ENCODE data around the gene DPM2. TPM values are rescaled to one million over a fixed set of nuclear protein-coding genes. Genes with fewer than 3 reads are reported as not detected.

Gene DPM2
- total and polyA plus RNA-seq, 2 of the 4 experiments (the other 2 are of a cell fraction), result 10.8 to 60.6 TPM

- Histone ChIP-seq H3K18ac (ENCODE audit: low read depth, low read length) (peak overlapping the region; percentile 42; the same call in 1 of the 2 replicates), H3K4me1 (ENCODE audit: control insufficient read depth, insufficient read depth, low read length) (peaks cover 23% of the 10 kb centered on the region), H3K14ac (replicated peaks; ENCODE audit: low read depth, low read length) (no peak overlapping the region), H2AK5ac (ENCODE audit: low read depth, low read length) (peak overlapping the region; percentile 29; the same call in 1 of the 2 replicates), H3K9ac (ENCODE audit: low read depth, low read length) (no peak overlapping the region), H4K20me1 (ENCODE audit: insufficient read depth, low read length) (no peaks in the 10 kb centered on the region), H3K9me1 (ENCODE audit: insufficient read depth, low read length) (peaks cover 12% of the 10 kb centered on the region), H3K36me3 (ENCODE audit: control insufficient read depth, insufficient read depth, low read length) (peaks cover 5% of the 10 kb centered on the region), H4K5ac (ENCODE audit: low read depth, low read length) (peak overlapping the region; percentile 64), H2BK15ac (ENCODE audit: low read depth, low read length) (no peak overlapping the region), H3K56ac (ENCODE audit: extremely low read depth, insufficient read depth, low read length) (no peak overlapping the region), H4K8ac (ENCODE audit: low read depth in 2 of 2, low read length in 2 of 2) (peak overlapping the region; percentile 0 to 6; a peak in 2 of 4 replicates), H3K79me1 (ENCODE audit: low read depth in 1 of 2, low read length in 2 of 2) (peaks cover 6 to 10% of the 10 kb centered on the region in 2 experiments; a peak in 2 of 4 replicates), H2BK120ac (ENCODE audit: low read depth, low read length) (no peak overlapping the region; the same call in 1 of the 2 replicates), H2AFZ (replicated peaks; ENCODE audit: low read length, poor library complexity) (peak overlapping the region; percentile 16), H3K27ac (ENCODE audit: insufficient read depth, low read length) (no peak overlapping the region), H3K4me3 (ENCODE audit: insufficient read depth, low read depth, low read length) (no peak overlapping the region), H2BK5ac (ENCODE audit: low read depth, low read length, poor library complexity, severe bottlenecking) (no peak overlapping the region), H2AK9ac (replicated peaks; ENCODE audit: low read depth, low read length, poor library complexity) (no peak overlapping the region), H3K4me2 (ENCODE audit: low read depth, low read length) (no peak overlapping the region), H4K91ac (ENCODE audit: insufficient read depth, low read depth, low read length) (peak overlapping the region; percentile 13; the same call in 1 of the 2 replicates), H3K4ac (ENCODE audit: low read depth, low read length) (peak overlapping the region; percentile 24; the same call in 1 of the 2 replicates), H3K9me3 (ENCODE audit: control insufficient read depth, insufficient read depth, low read length) (no peaks in the 10 kb centered on the region), H3K23ac (ENCODE audit: low read depth, low read length) (no peak overlapping the region), H2BK20ac (ENCODE audit: low read depth, low read length) (no peak overlapping the region), H3K27me3 (ENCODE audit: control insufficient read depth, insufficient read depth, low read length) (no peaks in the 10 kb centered on the region)
- no peak for ATAC-seq (ENCODE audit: low read depth)
- BruUV-seq (replicated peaks), result no TSS peak
- 69% methylated on average over 2 of the region's 17 CpGs; no CpG with 5 or more reads in 1 of the 2 experiments for WGBS, 2 experiments (ENCODE audit: extremely low coverage in 2 of 2, insufficient read length in 1 of 2)
- POLR2A ChIA-PET (ENCODE audit: unreplicated experiment), result no interaction called here
- no peak for DNase-seq
- intact Hi-C loops (cut with micrococcal nuclease), result no loop called here
- CTCF ChIA-PET, result interaction anchor here (1.1 kb wide), 1 partner anchor 34 kb away, joined by 4 read pairs; no protein-coding TSS in a partner anchor
- dilution Hi-C loops (cut with HindIII; ENCODE audit: low sequenced_read_pairs, unreplicated experiment), result no loop called here
- in situ Hi-C loops (cut with MboI; ENCODE audit: low sequenced_read_pairs), result no loop called here
- TF ChIP-seq MAFK (IDR thresholded peaks at IDR 0.05; ENCODE audit: low read depth, low read length) (no peak), RCOR1 (IDR thresholded peaks at IDR 0.05; ENCODE audit: insufficient replicate concordance, low read length) (no peak), FOS (IDR thresholded peaks at IDR 0.05; ENCODE audit: low read depth, low read length) (no peak), CHD1 (IDR thresholded peaks at IDR 0.05; ENCODE audit: low read depth, low read length) (no peak), BHLHE40 (IDR thresholded peaks at IDR 0.05; ENCODE audit: low read depth, low read length) (no peak), MXI1 (IDR thresholded peaks at IDR 0.05; ENCODE audit: borderline replicate concordance, low read depth, low read length) (no peak), NFE2L2 (IDR thresholded peaks at IDR 0.05; ENCODE audit: low read depth, low read length) (no peak), RFX5 (IDR thresholded peaks at IDR 0.05; ENCODE audit: low read depth, low read length) (no peak), CEBPB (IDR thresholded peaks at IDR 0.05; ENCODE audit: low read depth, low read length) (no peak), MAZ (IDR thresholded peaks at IDR 0.05; ENCODE audit: borderline replicate concordance, low read depth, low read length) (no peak), SMC3 (IDR thresholded peaks at IDR 0.05; ENCODE audit: low read depth, low read length) (no peak), POLR2A (IDR thresholded peaks at IDR 0.05; ENCODE audit: low read depth, low read length) (no peak), USF2 (IDR thresholded peaks at IDR 0.05; ENCODE audit: low read depth, low read length) (no peak), ELK1 (IDR thresholded peaks at IDR 0.05; ENCODE audit: borderline replicate concordance, low read depth, low read length) (no peak)
These were observed 33.8 kb downstream of the DPM2 start for GRCh38 chr9:127903557-127904475.

Data from IMR-90 (cell line).